ENCODE measurements around the gene QKI. TPM values are rescaled to one million over a fixed set of nuclear protein-coding genes. Genes with fewer than 3 reads are reported as not detected.
A peak's percentile ranks its signal among the peaks of the same experiment; 100 is the strongest.

QKI gene
- total RNA-seq, 2 experiments from 2014 or later, result 43.3 to 47.5 TPM

GRCh38 chr6:163412801-163413344, 1.6 kb upstream of the QKI start:
- Mint-ChIP-seq H3K4me1 (ENCODE audit: low read depth) (peaks cover 17% of the 10 kb centered on the region), H3K9me3 (no peaks in the 10 kb centered on the region), H3K4me3 (peak overlapping the region; percentile 82), H3K27me3 (peaks cover 4% of the 10 kb centered on the region), H3K27ac (peak overlapping the region; percentile 87), H3K36me3 (ENCODE audit: low read depth) (peaks cover 3% of the 10 kb centered on the region)
- ATAC-seq, result no peak
- no peak for TF ChIP-seq CTCF (IDR thresholded peaks at IDR 0.05)
- ChIA-PET POLR2A (no interaction called here), CTCF (interaction anchor here (1.0 kb wide), 1 partner anchor 20 kb away, joined by 3 read pairs; no protein-coding TSS in a partner anchor)
- intact Hi-C loops (cut with micrococcal nuclease), result no loop called here
- DNase-seq, result no peak

GRCh38 chr6:163413345-163414116, 987 bp upstream of the QKI start:
- CTCF ChIA-PET, result no interaction called here
- POLR2A ChIA-PET, result no interaction called here
- peaks cover 3% of the 10 kb centered on the region for H3K36me3 Mint-ChIP-seq (ENCODE audit: low read depth)
- H3K4me3 Mint-ChIP-seq, result peak overlapping the region; percentile 82
- ATAC-seq (peak; percentile 80), DNase-seq (peak; percentile 86)
- H3K9me3 Mint-ChIP-seq, result no peaks in the 10 kb centered on the region
- intact Hi-C loops (cut with micrococcal nuclease), result no loop called here
- no peak for TF ChIP-seq CTCF (IDR thresholded peaks at IDR 0.05)
- peak overlapping the region; percentile 90 for H3K27ac Mint-ChIP-seq
- H3K27me3 Mint-ChIP-seq, result peaks cover 4% of the 10 kb centered on the region
- peaks cover 21% of the 10 kb centered on the region for H3K4me1 Mint-ChIP-seq (ENCODE audit: low read depth)

GRCh38 chr6:163414946-163415619, 565 bp downstream of the QKI start:
- intact Hi-C loops (cut with micrococcal nuclease), result loop anchor here (5.0 kb wide), 1 partner anchor 137 kb away; no protein-coding TSS in a partner anchor
- Mint-ChIP-seq H3K4me1 (ENCODE audit: low read depth) (peaks cover 36% of the 10 kb centered on the region), H3K4me3 (peak overlapping the region; percentile 74), H3K9me3 (no peaks in the 10 kb centered on the region), H3K27me3 (peaks cover 2% of the 10 kb centered on the region), H3K27ac (peak overlapping the region; percentile 83), H3K36me3 (ENCODE audit: low read depth) (peaks cover 3% of the 10 kb centered on the region)
- ChIA-PET CTCF (interaction anchor here (1.5 to 4.2 kb wide), 2 partner anchors 14 to 139 kb away, joined by 3 to 20 read pairs; no protein-coding TSS in a partner anchor), POLR2A (interaction anchor here (0.6 to 1.5 kb wide), 3 partner anchors 10 to 83 kb away, joined by 3 to 10 read pairs (median 3); no protein-coding TSS in a partner anchor)
- DNase-seq, result peak; percentile 40
- TF ChIP-seq CTCF (IDR thresholded peaks at IDR 0.05), result no peak
- ATAC-seq, result peak; percentile 26

GRCh38 chr6:163415620-163416556, 1.4 kb downstream of the QKI start:
- TF ChIP-seq CTCF (IDR thresholded peaks at IDR 0.05), result no peak
- CTCF ChIA-PET, result interaction anchor here (0.7 to 4.2 kb wide), 9 partner anchors 13 to 540 kb away, joined by 3 to 20 read pairs (median 3); no protein-coding TSS in a partner anchor
- Mint-ChIP-seq H3K4me3 (peak overlapping the region; percentile 74), H3K27me3 (peaks cover 2% of the 10 kb centered on the region), H3K27ac (peak overlapping the region; percentile 88), H3K4me1 (ENCODE audit: low read depth) (peaks cover 43% of the 10 kb centered on the region), H3K36me3 (ENCODE audit: low read depth) (peaks cover 3% of the 10 kb centered on the region), H3K9me3 (no peaks in the 10 kb centered on the region)
- POLR2A ChIA-PET, result interaction anchor here (0.6 to 1.5 kb wide), 3 partner anchors 11 to 82 kb away, joined by 3 to 10 read pairs (median 3); no protein-coding TSS in a partner anchor
- DNase-seq (peak; percentile 61), ATAC-seq (no peak)
- intact Hi-C loops (cut with micrococcal nuclease), result loop anchor here (5.0 kb wide), 1 partner anchor 136 kb away; no protein-coding TSS in a partner anchor

Measured in activated CD8-positive, alpha-beta T cell treated with anti-CD3 and anti-CD28 coated beads for 36 hours (primary cell).